HG03108 (cell line): ENCODE data around the gene BCL2L14.

Experiments used
- ATAC-seq: cut with Tn5 transposase; IDR thresholded peaks from one replicate; pipeline ENCODE4 v1.9.1; 2021; ENCODE audit warnings: moderate library complexity; ENCODE audit not compliant: unreplicated experiment

The BCL2L14 gene

GRCh38 chr12:12051668-12052067 is 19.1 kb upstream of the BCL2L14 start:
- no peak for ATAC-seq

- no peak for ATAC-seq
Observed at GRCh38 chr12:12054993-12055392, 15.7 kb upstream of the BCL2L14 start.

GRCh38 chr12:12056951-12057350 is 13.8 kb upstream of the BCL2L14 start:
- ATAC-seq: no peak

- ATAC-seq: no peak
Observed at GRCh38 chr12:12064596-12064995, 6.1 kb upstream of the BCL2L14 start.

- ATAC-seq: no peak
Observed at GRCh38 chr12:12068751-12069150, 2.0 kb upstream of the BCL2L14 start.

- no peak for ATAC-seq
Observed at GRCh38 chr12:12069821-12070548, 754 bp upstream of the BCL2L14 start.

GRCh38 chr12:12072064-12072760 is 1.5 kb downstream of the BCL2L14 start:
- no peak for ATAC-seq

GRCh38 chr12:12079291-12079690 is 8.6 kb downstream of the BCL2L14 start:
- no peak for ATAC-seq

- no peak for ATAC-seq
Observed at GRCh38 chr12:12081836-12082497, 11.2 kb downstream of the BCL2L14 start.

- no peak for ATAC-seq
Observed at GRCh38 chr12:12083688-12084087, 12.9 kb downstream of the BCL2L14 start.

GRCh38 chr12:12086362-12086761 is 15.6 kb downstream of the BCL2L14 start:
- ATAC-seq: no peak

- no peak for ATAC-seq
Observed at GRCh38 chr12:12086973-12087692, 16.4 kb downstream of the BCL2L14 start.

- ATAC-seq: no peak
Observed at GRCh38 chr12:12087693-12088034, 16.9 kb downstream of the BCL2L14 start.

GRCh38 chr12:12088147-12088546 is 17.4 kb downstream of the BCL2L14 start:
- no peak for ATAC-seq

- no peak for ATAC-seq
Observed at GRCh38 chr12:12088761-12089160, 18.0 kb downstream of the BCL2L14 start.

GRCh38 chr12:12091071-12091470 is 20.3 kb downstream of the BCL2L14 start:
- no peak for ATAC-seq

- ATAC-seq: no peak
Observed at GRCh38 chr12:12091977-12092663, 21.4 kb downstream of the BCL2L14 start.

- no peak for ATAC-seq
Observed at GRCh38 chr12:12094481-12094880, 23.7 kb downstream of the BCL2L14 start.

GRCh38 chr12:12095021-12095420 is 24.3 kb downstream of the BCL2L14 start:
- no peak for ATAC-seq

GRCh38 chr12:12097891-12098690 is 27.4 kb downstream of the BCL2L14 start:
- ATAC-seq: no peak
